Astrocyte (in vitro differentiated cells and primary cell): Measurements from ENCODE around the gene CGB1. TPM values are rescaled to one million over a fixed set of nuclear protein-coding genes. Genes with fewer than 3 reads are reported as not detected.

Experiments used
- DNase-seq: peaks from one replicate; pipeline ENCODE4 v3.0.0-alpha.2; 2010; ENCODE audit warnings: low read depth
- FAIRE-seq: peaks from 2 replicates; lab custom pipeline; 2011; peaks lifted over from hg19 to GRCh38; lab: Jason Lieb, UNC
- H2AFZ ChIP-seq: 2 replicates; pipeline ENCODE4 v1.6.0; 2012; ENCODE audit warnings: low read depth, low read length, inconsistent platforms
- H3K27ac ChIP-seq: 2 replicates; pipeline ENCODE4 v1.5.1; 2011; ENCODE audit warnings: low read depth, low read length, inconsistent platforms
- H3K27me3 ChIP-seq: 2 replicates; pipeline ENCODE4 v1.6.0; 2011; ENCODE audit warnings: low read length, inconsistent platforms; ENCODE audit not compliant: insufficient read depth
- H3K36me3 ChIP-seq: 2 replicates; pipeline ENCODE4 v1.5.1; 2011; ENCODE audit warnings: low read length, inconsistent platforms; ENCODE audit not compliant: insufficient read depth
- H3K4me1 ChIP-seq: 2 replicates; pipeline ENCODE4 v1.5.1; 2011; ENCODE audit warnings: low read length, inconsistent platforms; ENCODE audit not compliant: insufficient read depth
- H3K4me2 ChIP-seq: 2 replicates; pipeline ENCODE4 v1.6.0; 2012; ENCODE audit warnings: low read length, inconsistent platforms
- H3K4me3 ChIP-seq: 2 replicates; pipeline ENCODE4 v1.5.1; 2011; ENCODE audit warnings: low read depth, mild to moderate bottlenecking, low read length, inconsistent platforms; ENCODE audit not compliant: insufficient read depth
- H3K79me2 ChIP-seq: 2 replicates; pipeline ENCODE4 v1.6.0; 2012; ENCODE audit warnings: mild to moderate bottlenecking, low read length, inconsistent platforms; ENCODE audit not compliant: insufficient read depth
- H3K9ac ChIP-seq: 2 replicates; pipeline ENCODE4 v1.6.0; 2012; ENCODE audit warnings: mild to moderate bottlenecking, low read length, inconsistent platforms
- H3K9me3 ChIP-seq: 2 replicates; pipeline ENCODE4 v1.5.1; 2012; ENCODE audit warnings: low read depth, mild to moderate bottlenecking, low read length, inconsistent platforms; ENCODE audit not compliant: insufficient read depth
- H4K20me1 ChIP-seq: 2 replicates; pipeline ENCODE4 v1.6.0; 2012; ENCODE audit warnings: low read length, inconsistent platforms; ENCODE audit not compliant: insufficient read depth
- H3K27ac Mint-ChIP-seq: one replicate; pipeline ENCODE4 v1.8.0; 2021; ENCODE audit warnings: mild to moderate bottlenecking, mixed read lengths; ENCODE audit not compliant: unreplicated experiment
- H3K27me3 Mint-ChIP-seq: one replicate; pipeline ENCODE4 v1.8.0; 2021; ENCODE audit warnings: low read depth, mixed read lengths; ENCODE audit not compliant: unreplicated experiment
- H3K36me3 Mint-ChIP-seq: one replicate; pipeline ENCODE4 v1.8.0; 2021; ENCODE audit warnings: low read depth, mixed read lengths; ENCODE audit not compliant: unreplicated experiment
- H3K4me1 Mint-ChIP-seq: one replicate; pipeline ENCODE4 v1.8.0; 2021; ENCODE audit warnings: low read depth, mixed read lengths; ENCODE audit not compliant: unreplicated experiment
- H3K4me3 Mint-ChIP-seq: one replicate; pipeline ENCODE4 v1.8.0; 2021; ENCODE audit warnings: mild to moderate bottlenecking, moderate library complexity, mixed read lengths; ENCODE audit not compliant: unreplicated experiment
- H3K9me3 Mint-ChIP-seq: one replicate; pipeline ENCODE4 v1.8.0; 2021; ENCODE audit warnings: mild to moderate bottlenecking, mixed read lengths; ENCODE audit not compliant: unreplicated experiment
- EZH2 ChIP-seq: IDR thresholded peaks from 2 replicates; pipeline ENCODE4 v1.6.1; 2012; ENCODE audit warnings: mild to moderate bottlenecking, low read length, inconsistent platforms; ENCODE audit not compliant: insufficient read depth
- total RNA-seq: library from RNA; stranded (reverse); gene quantifications from 2 replicates; pipeline ENCODE4 v1.2.1, GENCODE V29; 2021
- TF ChIP-seq, protein P1 (sequence below): IDR thresholded peaks from 2 replicates; pipeline ENCODE4 v1.5.1; 2011; ENCODE audit warnings: low read depth, mild to moderate bottlenecking, inconsistent platforms, low read length, moderate library complexity; ENCODE audit not compliant: insufficient read depth

CGB1 gene
- total RNA-seq, 1 donor from 2014 or later: 2.3 TPM

DNA sequence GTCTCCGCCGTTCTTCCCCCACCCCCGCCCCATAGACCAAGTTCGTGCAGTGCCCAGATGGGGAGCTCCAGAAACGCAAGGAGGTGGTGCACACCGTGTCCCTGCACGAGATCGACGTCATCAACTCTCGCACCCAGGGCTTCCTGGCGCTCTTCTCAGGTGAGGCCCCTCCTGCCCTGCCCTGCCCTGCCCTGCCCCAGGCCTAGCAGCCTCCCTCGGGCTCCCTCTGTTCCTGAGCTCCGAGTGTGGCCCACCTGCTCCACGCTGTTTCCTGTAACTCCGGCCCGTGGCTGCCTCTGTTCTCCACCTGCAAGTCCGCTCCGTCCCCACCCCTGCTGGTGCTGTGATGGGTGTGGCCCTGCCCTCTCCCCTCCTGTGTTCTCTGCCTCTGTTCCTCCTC is 26.2 kb downstream of the CGB1 start:
- Histone ChIP-seq H4K20me1 (peaks cover 4% of the 10 kb centered on the region), H3K27me3 (no peaks in the 10 kb centered on the region), H3K36me3 (peaks cover 11% of the 10 kb centered on the region), H3K9ac (no peak overlapping the region), H3K4me3 (no peak overlapping the region), H2AFZ (no peak overlapping the region), H3K27ac (no peak overlapping the region), H3K4me1 (no peaks in the 10 kb centered on the region), H3K9me3 (no peaks in the 10 kb centered on the region), H3K79me2 (no peaks in the 10 kb centered on the region), H3K4me2 (no peak overlapping the region)
- no peaks in the 10 kb centered on the region for H3K4me1 Mint-ChIP-seq
- TF ChIP-seq, protein P1, sequence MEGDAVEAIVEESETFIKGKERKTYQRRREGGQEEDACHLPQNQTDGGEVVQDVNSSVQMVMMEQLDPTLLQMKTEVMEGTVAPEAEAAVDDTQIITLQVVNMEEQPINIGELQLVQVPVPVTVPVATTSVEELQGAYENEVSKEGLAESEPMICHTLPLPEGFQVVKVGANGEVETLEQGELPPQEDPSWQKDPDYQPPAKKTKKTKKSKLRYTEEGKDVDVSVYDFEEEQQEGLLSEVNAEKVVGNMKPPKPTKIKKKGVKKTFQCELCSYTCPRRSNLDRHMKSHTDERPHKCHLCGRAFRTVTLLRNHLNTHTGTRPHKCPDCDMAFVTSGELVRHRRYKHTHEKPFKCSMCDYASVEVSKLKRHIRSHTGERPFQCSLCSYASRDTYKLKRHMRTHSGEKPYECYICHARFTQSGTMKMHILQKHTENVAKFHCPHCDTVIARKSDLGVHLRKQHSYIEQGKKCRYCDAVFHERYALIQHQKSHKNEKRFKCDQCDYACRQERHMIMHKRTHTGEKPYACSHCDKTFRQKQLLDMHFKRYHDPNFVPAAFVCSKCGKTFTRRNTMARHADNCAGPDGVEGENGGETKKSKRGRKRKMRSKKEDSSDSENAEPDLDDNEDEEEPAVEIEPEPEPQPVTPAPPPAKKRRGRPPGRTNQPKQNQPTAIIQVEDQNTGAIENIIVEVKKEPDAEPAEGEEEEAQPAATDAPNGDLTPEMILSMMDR: no peak
- no peak for TF ChIP-seq EZH2
- H3K27ac Mint-ChIP-seq: no peak overlapping the region
- no peak for DNase-seq
- H3K4me3 Mint-ChIP-seq: no peak overlapping the region
- no peaks in the 10 kb centered on the region for H3K27me3 Mint-ChIP-seq
- no peak for FAIRE-seq
- no peaks in the 10 kb centered on the region for H3K9me3 Mint-ChIP-seq
- peaks cover 14% of the 10 kb centered on the region for H3K36me3 Mint-ChIP-seq

DNA sequence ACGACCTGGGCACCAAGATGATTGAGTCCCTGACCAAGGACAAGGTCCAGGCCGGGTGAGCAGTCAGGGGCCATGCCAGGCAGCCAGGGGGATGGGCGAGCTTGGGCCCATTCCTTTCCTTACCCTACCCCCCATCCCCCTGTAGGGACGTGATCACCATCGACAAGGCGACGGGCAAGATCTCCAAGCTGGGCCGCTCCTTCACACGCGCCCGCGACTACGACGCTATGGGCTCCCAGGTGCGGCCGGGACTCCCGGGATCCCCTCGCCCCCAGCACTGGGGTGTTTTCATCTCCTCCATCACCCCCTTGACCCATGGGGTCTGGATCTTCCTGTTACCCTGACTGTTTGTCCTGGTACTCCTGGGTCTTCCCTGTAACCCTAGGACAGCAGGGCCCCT is 26.9 kb downstream of the CGB1 start:
- peaks cover 7% of the 10 kb centered on the region for H4K20me1 ChIP-seq
- H3K36me3 ChIP-seq: peaks cover 11% of the 10 kb centered on the region
- DNase-seq: no peak
- H3K4me1 ChIP-seq: no peaks in the 10 kb centered on the region
- H3K4me2 ChIP-seq: no peak overlapping the region
- no peak for FAIRE-seq
- Mint-ChIP-seq H3K4me3 (no peak overlapping the region), H3K27me3 (no peaks in the 10 kb centered on the region), H3K4me1 (no peaks in the 10 kb centered on the region), H3K36me3 (peaks cover 13% of the 10 kb centered on the region), H3K27ac (no peak overlapping the region), H3K9me3 (no peaks in the 10 kb centered on the region)
- H3K79me2 ChIP-seq: no peaks in the 10 kb centered on the region
- H2AFZ ChIP-seq: no peak overlapping the region
- TF ChIP-seq, protein P1: no peak
- TF ChIP-seq EZH2: no peak
- no peak overlapping the region for H3K9ac ChIP-seq
- H3K27ac ChIP-seq: no peak overlapping the region
- no peak overlapping the region for H3K4me3 ChIP-seq
- no peaks in the 10 kb centered on the region for H3K27me3 ChIP-seq
- H3K9me3 ChIP-seq: no peaks in the 10 kb centered on the region

DNA sequence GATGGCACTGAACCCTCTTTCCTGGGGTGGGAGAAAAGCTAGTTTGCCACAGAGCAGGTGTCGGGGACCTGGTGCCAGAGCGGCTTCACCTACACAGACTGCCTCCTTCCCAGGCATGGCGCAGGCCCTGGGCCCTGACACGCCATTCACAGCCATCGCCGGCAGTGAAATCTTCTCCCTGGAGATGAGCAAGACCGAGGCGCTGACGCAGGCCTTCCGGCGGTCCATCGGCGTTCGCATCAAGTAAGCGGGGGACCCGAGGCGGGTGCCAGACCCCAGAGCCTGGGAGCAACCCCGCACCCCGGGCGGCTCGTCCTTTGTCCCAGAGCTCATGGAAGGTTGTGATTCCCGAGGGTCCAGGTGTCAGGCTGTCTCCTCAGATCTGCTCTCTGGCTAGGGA is 29.8 kb downstream of the CGB1 start:
- H3K4me1 ChIP-seq: no peaks in the 10 kb centered on the region
- no peak overlapping the region for H3K4me3 Mint-ChIP-seq

More for the DNA sequence above, 29.8 kb downstream of the CGB1 start:
- DNase-seq (no peak), FAIRE-seq (no peak)
- H3K4me2 ChIP-seq: no peak overlapping the region
- no peaks in the 10 kb centered on the region for H3K9me3 Mint-ChIP-seq
- H3K27ac Mint-ChIP-seq: no peak overlapping the region
- H3K4me1 Mint-ChIP-seq: no peaks in the 10 kb centered on the region
- no peaks in the 10 kb centered on the region for H3K9me3 ChIP-seq
- H3K4me3 ChIP-seq: no peak overlapping the region
- no peaks in the 10 kb centered on the region for H3K79me2 ChIP-seq
- H3K27me3 ChIP-seq: no peaks in the 10 kb centered on the region
- H3K27me3 Mint-ChIP-seq: no peaks in the 10 kb centered on the region
- TF ChIP-seq EZH2: no peak
- TF ChIP-seq, protein P1: no peak
- peaks cover 21% of the 10 kb centered on the region for H3K36me3 Mint-ChIP-seq
- H2AFZ ChIP-seq: no peak overlapping the region
- H4K20me1 ChIP-seq: peaks cover 3% of the 10 kb centered on the region
- no peak overlapping the region for H3K9ac ChIP-seq
- H3K27ac ChIP-seq: no peak overlapping the region
- peaks cover 18% of the 10 kb centered on the region for H3K36me3 ChIP-seq
